Measurements from ENCODE around the gene PERM1.
A peak's percentile ranks its signal among the peaks of the same experiment; 100 is the strongest.

Gene PERM1

GRCh38 chr1:943545-944340 lies 38.1 kb downstream of the PERM1 start:
- DNase-seq: no peak

- DNase-seq: peak; percentile 63
These were observed 38.9 kb downstream of the PERM1 start for GRCh38 chr1:942864-943533.

GRCh38 chr1:942411-942821 lies 39.5 kb downstream of the PERM1 start:
- DNase-seq: peak; percentile 48

GRCh38 chr1:941588-942383 lies 40.1 kb downstream of the PERM1 start:
- peak; percentile 98 for DNase-seq

DNA sequence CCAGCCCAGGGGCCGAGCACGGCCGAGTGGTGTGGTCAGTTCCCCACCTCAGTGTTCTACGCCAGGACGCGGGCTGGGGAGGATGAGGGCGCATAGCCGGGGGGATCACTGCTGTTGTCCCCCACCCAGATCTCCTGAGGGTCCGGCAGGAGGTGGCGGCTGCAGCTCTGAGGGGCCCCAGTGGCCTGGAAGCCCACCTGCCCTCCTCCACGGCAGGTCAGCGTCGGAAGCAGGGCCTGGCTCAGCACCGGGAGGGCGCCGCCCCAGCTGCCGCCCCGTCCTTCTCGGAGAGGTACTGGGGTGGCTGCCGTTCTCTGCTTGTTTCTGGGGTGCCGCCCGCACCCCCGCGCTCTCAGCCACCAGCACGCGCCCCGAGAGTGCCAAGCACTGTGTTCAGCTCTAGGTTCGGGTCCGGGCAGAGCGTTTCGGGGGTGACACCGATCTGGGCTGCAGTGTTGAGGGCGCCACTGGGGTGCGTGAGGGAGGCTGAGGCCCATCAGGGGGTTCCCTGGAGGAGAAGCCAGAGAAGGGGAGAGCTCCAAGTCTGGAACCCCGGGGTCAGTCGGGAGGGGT lies 40.8 kb downstream of the PERM1 start:
- no peak for DNase-seq

GRCh38 chr1:940107-941014 lies 41.5 kb downstream of the PERM1 start:
- DNase-seq: peak; percentile 94

DNA sequence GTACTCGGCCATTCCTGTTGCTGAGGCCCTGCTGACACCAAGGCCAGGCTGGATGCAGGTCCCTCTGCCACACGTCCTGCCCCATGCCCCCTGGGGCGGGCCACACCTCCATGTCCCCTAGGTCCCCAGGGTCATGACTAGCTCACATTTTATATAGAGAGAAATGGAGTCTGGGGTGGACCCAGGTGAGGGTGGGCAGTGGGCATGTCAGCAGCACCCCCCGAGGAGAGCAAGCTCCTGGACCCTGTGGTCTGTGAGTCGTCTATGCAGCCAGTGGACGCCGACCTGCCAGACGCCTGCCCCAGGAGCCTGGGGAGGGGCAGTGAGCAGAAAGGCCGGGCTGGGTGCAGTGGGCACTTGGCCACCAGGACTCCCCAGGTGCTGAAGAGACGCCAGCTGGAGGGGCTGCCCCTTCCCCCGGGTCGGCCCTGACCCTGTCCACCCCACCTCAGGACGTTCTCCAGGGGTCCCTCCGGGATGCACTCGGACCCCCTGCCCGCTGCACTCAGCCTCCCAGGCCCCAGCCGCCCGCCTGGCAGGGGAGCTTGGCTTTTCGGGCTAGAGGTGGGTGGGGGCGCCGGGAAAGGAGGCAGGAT lies 42.3 kb downstream of the PERM1 start:
- peak; percentile 46 for DNase-seq

DNA sequence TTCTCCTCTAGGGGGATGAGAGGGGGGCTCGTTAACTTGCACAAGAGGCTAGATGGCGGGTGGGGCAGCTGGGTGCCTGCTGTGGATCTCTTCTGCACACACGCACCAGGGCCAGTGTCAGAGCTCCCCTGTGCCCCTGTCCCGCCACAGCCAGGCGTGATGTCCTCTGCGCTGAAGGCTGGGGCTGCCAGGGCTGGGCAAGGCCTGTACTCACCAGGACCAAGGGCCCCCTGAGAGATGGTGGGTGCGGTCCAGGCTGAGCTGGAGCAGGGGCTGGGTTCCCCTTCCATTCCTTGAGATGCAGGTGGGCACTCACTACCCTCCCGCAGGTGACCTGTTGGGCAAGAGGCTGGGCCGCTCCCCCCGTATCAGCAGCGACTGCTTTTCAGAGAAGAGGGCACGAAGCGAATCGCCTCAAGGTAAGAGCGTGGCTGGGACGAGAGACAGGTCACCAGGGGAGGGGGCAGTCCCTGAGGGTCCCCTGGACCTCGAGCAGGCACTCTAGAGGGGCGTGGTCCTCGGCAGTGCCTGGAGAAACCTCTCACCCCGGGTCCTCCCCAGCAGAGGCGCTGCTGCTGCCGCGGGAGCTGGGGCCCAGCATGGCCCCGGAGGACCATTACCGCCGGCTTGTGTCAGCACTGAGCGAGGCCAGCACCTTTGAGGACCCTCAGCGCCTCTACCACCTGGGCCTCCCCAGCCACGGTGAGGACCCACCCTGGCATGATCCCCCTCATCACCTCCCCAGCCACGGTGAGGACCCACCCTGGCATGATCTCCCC lies 43.0 kb downstream of the PERM1 start:
- DNase-seq: no peak

- DNase-seq: no peak
These were observed 43.7 kb downstream of the PERM1 start for GRCh38 chr1:938088-938683.

DNA sequence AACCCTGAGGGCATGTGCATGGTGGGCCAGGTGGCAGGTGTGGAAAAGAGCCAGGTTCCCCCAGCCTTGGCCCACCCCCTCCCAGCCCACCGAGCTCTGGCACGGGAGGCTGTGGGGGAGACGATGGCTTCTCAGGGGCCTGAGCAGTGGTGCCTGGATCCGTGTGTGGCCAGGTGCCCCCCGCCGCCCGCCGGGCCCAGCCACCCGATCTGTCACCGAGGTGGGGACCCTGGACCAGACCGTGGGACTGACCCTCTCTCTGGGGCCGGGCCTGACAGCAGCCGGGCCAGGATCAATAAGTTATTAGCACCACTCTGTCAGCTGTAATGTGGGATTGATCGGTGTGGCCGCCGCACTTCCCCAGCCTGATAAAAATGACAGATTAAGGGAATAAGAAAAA lies 44.4 kb downstream of the PERM1 start:
- no peak for DNase-seq

DNA sequence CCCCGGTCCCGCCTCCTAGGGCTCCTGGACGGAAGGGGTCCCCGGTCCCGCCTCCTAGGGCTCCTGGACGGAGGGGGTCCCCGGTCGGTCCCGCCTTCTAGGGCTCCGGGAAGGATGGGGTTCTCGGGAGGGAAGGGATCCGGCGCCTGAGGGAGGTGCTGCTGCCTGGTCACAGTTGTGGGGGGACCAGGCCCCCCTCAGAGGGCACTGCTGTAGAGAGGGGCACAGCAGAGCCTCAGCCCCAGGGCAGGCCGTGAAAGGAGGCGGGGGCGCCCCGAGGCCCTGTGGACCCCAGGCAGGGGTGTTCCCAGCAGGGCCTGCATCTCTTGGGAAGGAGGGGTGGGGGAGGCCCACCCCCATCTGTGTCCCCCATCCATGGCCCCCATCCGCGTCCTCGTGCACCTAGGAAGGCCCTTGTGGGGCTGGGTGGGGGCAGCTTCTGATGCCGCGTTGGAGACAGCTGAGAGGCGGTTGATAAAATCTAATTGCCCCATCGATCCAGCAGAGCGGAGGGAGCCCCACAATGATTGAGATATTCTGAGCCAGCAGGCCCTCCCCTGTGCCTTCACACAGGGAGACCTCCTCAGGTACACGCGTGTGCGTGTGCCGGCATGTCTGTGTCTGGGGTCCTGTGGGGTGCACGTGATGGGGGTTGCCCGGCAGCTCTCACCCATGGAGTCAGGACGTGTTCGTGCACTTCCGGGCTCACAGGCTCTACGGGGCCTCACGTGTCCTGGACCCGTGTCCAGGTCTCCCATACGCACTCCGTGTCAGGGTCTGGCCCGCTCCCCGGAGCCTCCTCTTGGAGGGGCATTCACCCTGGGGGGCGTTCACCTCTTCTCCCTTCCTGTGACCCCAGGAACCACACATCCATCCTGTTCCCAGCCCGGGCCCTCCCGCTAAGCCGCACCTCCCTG lies 45.3 kb downstream of the PERM1 start:
- DNase-seq: no peak

GRCh38 chr1:935751-936231 lies 46.1 kb downstream of the PERM1 start:
- DNase-seq: peak; percentile 94

DNA sequence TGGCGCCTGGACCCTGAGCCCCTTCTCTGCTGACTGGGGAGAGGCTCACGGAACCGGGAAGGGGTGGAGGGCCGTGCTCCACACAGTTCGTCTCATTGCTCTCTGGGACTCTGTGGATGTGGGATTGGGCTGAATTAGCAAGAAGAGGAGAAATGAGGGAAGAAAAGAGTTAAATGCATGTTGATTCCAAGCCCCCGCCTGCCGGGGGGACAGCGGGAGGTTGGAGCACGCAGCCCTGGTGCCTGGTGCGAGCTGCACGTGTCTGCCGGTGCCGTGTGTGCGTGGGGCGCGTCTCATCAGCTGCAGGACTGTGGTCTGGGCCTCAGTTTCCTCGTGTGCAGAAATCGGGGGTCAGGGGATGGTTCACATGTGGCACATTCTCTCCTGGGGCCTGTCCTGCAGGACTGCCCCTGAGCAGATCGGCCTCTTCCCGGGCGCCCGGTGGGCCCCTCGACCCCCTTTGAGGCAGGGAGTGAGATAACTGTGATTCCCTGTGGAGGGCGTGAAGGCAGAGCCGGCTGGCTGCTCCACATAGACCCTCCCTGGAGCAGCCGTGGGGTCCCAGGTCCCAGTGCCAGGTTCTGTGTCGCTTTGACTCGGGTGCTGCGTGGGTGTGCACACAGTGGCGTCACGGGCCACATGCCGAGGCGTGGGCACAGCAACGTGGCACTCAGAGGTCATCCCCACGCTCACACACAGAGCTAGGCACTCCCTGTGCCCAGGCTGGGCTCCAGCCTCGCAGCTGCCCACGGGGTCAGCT lies 46.7 kb downstream of the PERM1 start:
- no peak for DNase-seq

- DNase-seq: peak; percentile 76
These were observed 48.3 kb downstream of the PERM1 start for GRCh38 chr1:933603-933940.

GRCh38 chr1:932776-933602 lies 48.9 kb downstream of the PERM1 start:
- DNase-seq: no peak

DNA sequence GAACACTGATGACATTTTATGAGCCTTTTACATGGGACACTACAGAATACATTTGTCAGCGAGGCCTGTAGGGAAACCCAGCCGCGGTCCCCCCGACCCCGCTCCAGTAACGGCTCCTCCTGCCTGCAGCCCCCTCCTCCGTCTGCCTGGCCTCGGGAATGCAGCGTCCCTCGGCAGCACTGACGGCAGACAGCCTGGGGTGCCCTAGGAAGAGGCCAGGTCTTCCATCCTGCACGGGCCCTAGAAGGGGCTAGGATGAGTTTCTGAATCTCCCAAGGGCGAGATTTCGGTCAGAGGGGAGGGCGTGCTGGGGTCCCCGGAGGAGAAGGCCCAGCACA lies 49.8 kb downstream of the PERM1 start:
- no peak for DNase-seq

- no peak for DNase-seq
These were observed 50.3 kb downstream of the PERM1 start for GRCh38 chr1:931380-932172.
